Measurements from ENCODE around the gene AP1G2. TPM values are rescaled to one million over a fixed set of nuclear protein-coding genes. Genes with fewer than 3 reads are reported as not detected.
A peak's percentile ranks its signal among the peaks of the same experiment; 100 is the strongest.

The AP1G2 gene
- polyA plus RNA-seq, 1 donor from 2014 or later = 127 TPM

DNA sequence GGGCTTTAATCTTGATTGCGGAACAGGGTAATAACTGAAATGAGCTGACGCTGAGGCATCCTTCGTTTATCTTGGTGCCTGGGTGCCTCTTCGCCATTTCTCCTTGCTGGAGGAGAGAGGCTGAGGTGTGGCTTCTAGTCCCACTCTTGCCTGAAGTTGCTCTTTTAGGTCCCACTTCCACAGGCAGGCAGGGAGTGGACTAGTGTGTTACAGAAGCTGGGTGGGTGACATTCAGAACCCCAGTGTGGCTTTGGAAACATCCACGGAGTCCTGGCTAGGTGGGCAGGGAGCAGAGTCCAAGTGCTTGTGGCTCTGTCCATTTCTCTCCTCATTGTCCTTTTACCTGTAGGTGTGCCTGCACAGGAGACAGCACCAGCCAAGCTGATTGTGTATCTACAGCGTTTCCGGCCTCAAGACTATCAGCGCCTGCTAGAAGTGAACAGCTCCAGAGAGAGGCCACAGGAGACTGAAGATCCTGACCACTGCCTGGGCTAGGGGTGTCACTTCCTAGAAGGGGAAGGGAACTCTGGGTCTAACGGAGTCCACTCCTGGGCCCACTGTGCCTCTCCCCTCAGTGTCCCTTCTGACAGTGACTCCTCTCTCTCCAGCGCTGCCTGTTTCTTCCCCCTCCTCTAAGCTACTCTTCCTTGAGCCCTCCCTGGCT, 9.1 kb downstream of the AP1G2 start:
- Histone ChIP-seq H3K9me2 (ENCODE audit: insufficient read depth, low read length) (no peaks in the 10 kb centered on the region), H2AFZ (ENCODE audit: low read depth, low read length) (no peak overlapping the region), H3F3A (ENCODE audit: insufficient read depth, low read length, poor library complexity, severe bottlenecking) (no peaks in the 10 kb centered on the region), H3K4me3 (ENCODE audit: low read length) (peak overlapping the region; percentile 95), H3K36me3 (ENCODE audit: insufficient read depth, low read length) (no peaks in the 10 kb centered on the region), H3K79me2 (replicated peaks; ENCODE audit: insufficient read depth, low read length) (peaks cover 20% of the 10 kb centered on the region), H4K20me1 (ENCODE audit: insufficient read depth) (no peaks in the 10 kb centered on the region), H3K4me2 (ENCODE audit: low read length) (no peak overlapping the region), H3K27me3 (ENCODE audit: insufficient read depth, low read depth, low read length) (no peaks in the 10 kb centered on the region), H3K9me3 (ENCODE audit: low read length) (no peaks in the 10 kb centered on the region), H3K9ac (ENCODE audit: low read length) (peak overlapping the region; percentile 97), H3K27ac (ENCODE audit: low read length) (peak overlapping the region; percentile 64)
- TF ChIP-seq, protein P1, sequence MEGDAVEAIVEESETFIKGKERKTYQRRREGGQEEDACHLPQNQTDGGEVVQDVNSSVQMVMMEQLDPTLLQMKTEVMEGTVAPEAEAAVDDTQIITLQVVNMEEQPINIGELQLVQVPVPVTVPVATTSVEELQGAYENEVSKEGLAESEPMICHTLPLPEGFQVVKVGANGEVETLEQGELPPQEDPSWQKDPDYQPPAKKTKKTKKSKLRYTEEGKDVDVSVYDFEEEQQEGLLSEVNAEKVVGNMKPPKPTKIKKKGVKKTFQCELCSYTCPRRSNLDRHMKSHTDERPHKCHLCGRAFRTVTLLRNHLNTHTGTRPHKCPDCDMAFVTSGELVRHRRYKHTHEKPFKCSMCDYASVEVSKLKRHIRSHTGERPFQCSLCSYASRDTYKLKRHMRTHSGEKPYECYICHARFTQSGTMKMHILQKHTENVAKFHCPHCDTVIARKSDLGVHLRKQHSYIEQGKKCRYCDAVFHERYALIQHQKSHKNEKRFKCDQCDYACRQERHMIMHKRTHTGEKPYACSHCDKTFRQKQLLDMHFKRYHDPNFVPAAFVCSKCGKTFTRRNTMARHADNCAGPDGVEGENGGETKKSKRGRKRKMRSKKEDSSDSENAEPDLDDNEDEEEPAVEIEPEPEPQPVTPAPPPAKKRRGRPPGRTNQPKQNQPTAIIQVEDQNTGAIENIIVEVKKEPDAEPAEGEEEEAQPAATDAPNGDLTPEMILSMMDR (IDR thresholded peaks at IDR 0.05; ENCODE audit: poor library complexity, severe bottlenecking) = no peak
- TF ChIP-seq RAD21 (conservative IDR thresholded peaks at IDR 0.05) (no peak), TAF1 (IDR thresholded peaks at IDR 0.05; ENCODE audit: low read depth) (no peak), EZH2 (IDR thresholded peaks at IDR 0.05; ENCODE audit: borderline replicate concordance, insufficient read depth, low read length, poor library complexity, severe bottlenecking) (no peak), EP300 (conservative IDR thresholded peaks at IDR 0.05; ENCODE audit: poor library complexity, severe bottlenecking) (no peak), MXI1 (conservative IDR thresholded peaks at IDR 0.05; ENCODE audit: poor library complexity, severe bottlenecking) (no peak), SMC3 (conservative IDR thresholded peaks at IDR 0.05; ENCODE audit: poor library complexity) (no peak), POLR2AphosphoS5 (IDR thresholded peaks at IDR 0.05) (no peak)
- TF ChIP-seq, protein P2, sequence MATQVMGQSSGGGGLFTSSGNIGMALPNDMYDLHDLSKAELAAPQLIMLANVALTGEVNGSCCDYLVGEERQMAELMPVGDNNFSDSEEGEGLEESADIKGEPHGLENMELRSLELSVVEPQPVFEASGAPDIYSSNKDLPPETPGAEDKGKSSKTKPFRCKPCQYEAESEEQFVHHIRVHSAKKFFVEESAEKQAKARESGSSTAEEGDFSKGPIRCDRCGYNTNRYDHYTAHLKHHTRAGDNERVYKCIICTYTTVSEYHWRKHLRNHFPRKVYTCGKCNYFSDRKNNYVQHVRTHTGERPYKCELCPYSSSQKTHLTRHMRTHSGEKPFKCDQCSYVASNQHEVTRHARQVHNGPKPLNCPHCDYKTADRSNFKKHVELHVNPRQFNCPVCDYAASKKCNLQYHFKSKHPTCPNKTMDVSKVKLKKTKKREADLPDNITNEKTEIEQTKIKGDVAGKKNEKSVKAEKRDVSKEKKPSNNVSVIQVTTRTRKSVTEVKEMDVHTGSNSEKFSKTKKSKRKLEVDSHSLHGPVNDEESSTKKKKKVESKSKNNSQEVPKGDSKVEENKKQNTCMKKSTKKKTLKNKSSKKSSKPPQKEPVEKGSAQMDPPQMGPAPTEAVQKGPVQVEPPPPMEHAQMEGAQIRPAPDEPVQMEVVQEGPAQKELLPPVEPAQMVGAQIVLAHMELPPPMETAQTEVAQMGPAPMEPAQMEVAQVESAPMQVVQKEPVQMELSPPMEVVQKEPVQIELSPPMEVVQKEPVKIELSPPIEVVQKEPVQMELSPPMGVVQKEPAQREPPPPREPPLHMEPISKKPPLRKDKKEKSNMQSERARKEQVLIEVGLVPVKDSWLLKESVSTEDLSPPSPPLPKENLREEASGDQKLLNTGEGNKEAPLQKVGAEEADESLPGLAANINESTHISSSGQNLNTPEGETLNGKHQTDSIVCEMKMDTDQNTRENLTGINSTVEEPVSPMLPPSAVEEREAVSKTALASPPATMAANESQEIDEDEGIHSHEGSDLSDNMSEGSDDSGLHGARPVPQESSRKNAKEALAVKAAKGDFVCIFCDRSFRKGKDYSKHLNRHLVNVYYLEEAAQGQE (IDR thresholded peaks at IDR 0.05; ENCODE audit: borderline replicate concordance) = no peak

DNA sequence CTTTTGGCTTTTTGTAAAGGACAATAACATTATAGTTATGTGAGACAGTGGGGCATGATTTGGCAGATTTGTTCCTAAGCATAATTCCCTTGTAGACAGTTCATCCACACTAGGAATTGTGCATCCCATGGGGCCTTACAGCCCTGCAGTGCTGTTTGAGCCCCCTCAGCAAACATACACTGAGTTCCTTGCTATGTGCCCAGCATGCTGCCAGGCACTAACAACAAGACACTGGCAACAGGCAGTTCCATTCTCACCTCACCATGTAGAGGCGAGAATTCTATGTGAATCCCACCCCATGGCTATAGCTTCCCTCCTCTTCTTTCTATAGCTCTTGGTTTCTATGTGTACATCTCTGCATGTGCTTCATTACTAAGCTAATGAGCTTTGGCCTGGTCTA, 9.6 kb downstream of the AP1G2 start:
- Histone ChIP-seq H3K27ac (ENCODE audit: low read length) (no peak overlapping the region), H3K4me2 (ENCODE audit: low read length) (no peak overlapping the region), H3K79me2 (replicated peaks; ENCODE audit: insufficient read depth, low read length) (peaks cover 20% of the 10 kb centered on the region), H3K36me3 (ENCODE audit: insufficient read depth, low read length) (no peaks in the 10 kb centered on the region), H3K9ac (ENCODE audit: low read length) (peak overlapping the region; percentile 97), H3K27me3 (ENCODE audit: insufficient read depth, low read depth, low read length) (no peaks in the 10 kb centered on the region), H3K4me3 (ENCODE audit: low read length) (peak overlapping the region; percentile 95), H3K9me3 (ENCODE audit: low read length) (no peaks in the 10 kb centered on the region), H3F3A (ENCODE audit: insufficient read depth, low read length, poor library complexity, severe bottlenecking) (no peaks in the 10 kb centered on the region), H4K20me1 (ENCODE audit: insufficient read depth) (no peaks in the 10 kb centered on the region), H3K9me2 (ENCODE audit: insufficient read depth, low read length) (no peaks in the 10 kb centered on the region), H2AFZ (ENCODE audit: low read depth, low read length) (no peak overlapping the region)
- TF ChIP-seq RAD21 (conservative IDR thresholded peaks at IDR 0.05) = no peak
- no peak for TF ChIP-seq MXI1 (conservative IDR thresholded peaks at IDR 0.05; ENCODE audit: poor library complexity, severe bottlenecking)
- no peak for TF ChIP-seq SMC3 (conservative IDR thresholded peaks at IDR 0.05; ENCODE audit: poor library complexity)
- TF ChIP-seq, protein P1 (IDR thresholded peaks at IDR 0.05; ENCODE audit: poor library complexity, severe bottlenecking) = no peak
- TF ChIP-seq EZH2 (IDR thresholded peaks at IDR 0.05; ENCODE audit: borderline replicate concordance, insufficient read depth, low read length, poor library complexity, severe bottlenecking) = no peak
- TF ChIP-seq EP300 (conservative IDR thresholded peaks at IDR 0.05; ENCODE audit: poor library complexity, severe bottlenecking) = no peak
- TF ChIP-seq, protein P2 (IDR thresholded peaks at IDR 0.05; ENCODE audit: borderline replicate concordance) = no peak
- TF ChIP-seq POLR2AphosphoS5 (IDR thresholded peaks at IDR 0.05) = no peak
